Effector memory CD4-positive, alpha-beta T cell (primary cell): Measurements from ENCODE around the gene GOLT1A.
"Not testable (repeated sequence)": the region's sequence is repeated elsewhere in the genome, so short reads cannot be mapped to it uniquely, and the experiment has no call there.

Experiments used
- DNase-seq, 3 donors: peaks; one replicate each; pipeline ENCODE4 v3.0.0-alpha.2; 2020
- H3K27ac ChIP-seq: 2 replicates; pipeline ENCODE4 v1.7.0; 2013; ENCODE audit warnings: mild to moderate bottlenecking, low read length, moderate library complexity; ENCODE audit not compliant: insufficient read depth, poor library complexity, severe bottlenecking
- H3K27me3 ChIP-seq: replicated peaks from 2 replicates; pipeline ENCODE4 v1.7.0; 2013; ENCODE audit warnings: mild to moderate bottlenecking, low read length; ENCODE audit not compliant: insufficient read depth, control insufficient read depth, poor library complexity, severe bottlenecking
- H3K36me3 ChIP-seq: 2 replicates; pipeline ENCODE4 v1.7.0; 2013; ENCODE audit warnings: mild to moderate bottlenecking, low read length, moderate library complexity; ENCODE audit not compliant: control insufficient read depth, insufficient read depth
- H3K4me1 ChIP-seq: 2 replicates; pipeline ENCODE4 v1.7.0; 2013; ENCODE audit warnings: low read length, mild to moderate bottlenecking; ENCODE audit not compliant: control insufficient read depth, insufficient read depth, poor library complexity, severe bottlenecking
- H3K4me3 ChIP-seq: 2 replicates; pipeline ENCODE4 v1.7.0; 2013; ENCODE audit warnings: low read length, low read depth, mild to moderate bottlenecking; ENCODE audit not compliant: insufficient read depth, poor library complexity, severe bottlenecking
- H3K9me3 ChIP-seq: 2 replicates; pipeline ENCODE4 v1.7.0; 2013; ENCODE audit warnings: mild to moderate bottlenecking, low read length, moderate library complexity; ENCODE audit not compliant: control insufficient read depth

GOLT1A gene

GRCh38 chr1:204249736-204250427 lies 36.1 kb upstream of the GOLT1A start:
- H3K4me3 ChIP-seq: no peak overlapping the region
- no peaks in the 10 kb centered on the region for H3K27me3 ChIP-seq
- no peak overlapping the region for H3K27ac ChIP-seq
- no peaks in the 10 kb centered on the region for H3K9me3 ChIP-seq
- no peak for DNase-seq
- H3K4me1 ChIP-seq: no peaks in the 10 kb centered on the region
- H3K36me3 ChIP-seq: no peaks in the 10 kb centered on the region

GRCh38 chr1:204248954-204249353 lies 35.2 kb upstream of the GOLT1A start:
- Histone ChIP-seq H3K27ac (no peak overlapping the region), H3K36me3 (no peaks in the 10 kb centered on the region), H3K4me3 (no peak overlapping the region), H3K27me3 (no peaks in the 10 kb centered on the region), H3K4me1 (no peaks in the 10 kb centered on the region), H3K9me3 (no peaks in the 10 kb centered on the region)
- no peak for DNase-seq

GRCh38 chr1:204246876-204247275 lies 33.1 kb upstream of the GOLT1A start:
- Histone ChIP-seq H3K36me3 (no peaks in the 10 kb centered on the region), H3K4me1 (no peaks in the 10 kb centered on the region), H3K9me3 (no peaks in the 10 kb centered on the region), H3K27ac (no peak overlapping the region), H3K4me3 (no peak overlapping the region), H3K27me3 (no peaks in the 10 kb centered on the region)
- DNase-seq: no peak

GRCh38 chr1:204242920-204243319 lies 29.1 kb upstream of the GOLT1A start:
- H3K27ac ChIP-seq: no peak overlapping the region
- no peak for DNase-seq
- no peaks in the 10 kb centered on the region for H3K36me3 ChIP-seq
- no peaks in the 10 kb centered on the region for H3K9me3 ChIP-seq
- no peak overlapping the region for H3K4me3 ChIP-seq
- H3K27me3 ChIP-seq: no peaks in the 10 kb centered on the region
- H3K4me1 ChIP-seq: no peaks in the 10 kb centered on the region

- no peaks in the 10 kb centered on the region for H3K9me3 ChIP-seq
- no peaks in the 10 kb centered on the region for H3K4me1 ChIP-seq
- H3K4me3 ChIP-seq: no peak overlapping the region
- H3K27me3 ChIP-seq: no peaks in the 10 kb centered on the region
- no peak for DNase-seq
- H3K36me3 ChIP-seq: no peaks in the 10 kb centered on the region
- no peak overlapping the region for H3K27ac ChIP-seq
Measured at GRCh38 chr1:204241914-204242313, 28.1 kb upstream of the GOLT1A start.

- no peak overlapping the region for H3K4me3 ChIP-seq
- H3K9me3 ChIP-seq: no peaks in the 10 kb centered on the region
- no peaks in the 10 kb centered on the region for H3K4me1 ChIP-seq
- no peaks in the 10 kb centered on the region for H3K27me3 ChIP-seq
- H3K27ac ChIP-seq: no peak overlapping the region
- no peaks in the 10 kb centered on the region for H3K36me3 ChIP-seq
- no peak for DNase-seq
Measured at GRCh38 chr1:204241050-204241449, 27.3 kb upstream of the GOLT1A start.

- Histone ChIP-seq H3K27me3 (no peaks in the 10 kb centered on the region), H3K4me3 (no peak overlapping the region), H3K4me1 (no peaks in the 10 kb centered on the region), H3K9me3 (no peaks in the 10 kb centered on the region), H3K36me3 (no peaks in the 10 kb centered on the region), H3K27ac (no peak overlapping the region)
- DNase-seq: no peak
Measured at GRCh38 chr1:204240233-204240632, 26.4 kb upstream of the GOLT1A start.

GRCh38 chr1:204239401-204239800 lies 25.6 kb upstream of the GOLT1A start:
- not testable (repeated sequence) for H3K9me3 ChIP-seq, DNase-seq, H3K4me1 ChIP-seq, H3K4me3 ChIP-seq, H3K27ac ChIP-seq, H3K27me3 ChIP-seq, H3K36me3 ChIP-seq

- not testable (repeated sequence) for H3K9me3 ChIP-seq, H3K36me3 ChIP-seq, DNase-seq, H3K27me3 ChIP-seq, H3K4me1 ChIP-seq, H3K27ac ChIP-seq, H3K4me3 ChIP-seq
Measured at GRCh38 chr1:204238520-204238919, 24.7 kb upstream of the GOLT1A start.

GRCh38 chr1:204237515-204237914 lies 23.7 kb upstream of the GOLT1A start:
- H3K9me3 ChIP-seq, H3K4me1 ChIP-seq, H3K36me3 ChIP-seq, H3K4me3 ChIP-seq, H3K27ac ChIP-seq, H3K27me3 ChIP-seq, DNase-seq: not testable (repeated sequence)
